Heart right ventricle (tissue), 16 donors: ENCODE results near the gene KRTAP19-8. TPM values are rescaled to one million over a fixed set of nuclear protein-coding genes. Genes with fewer than 3 reads are reported as not detected.

Experiments used
- ATAC-seq, 8 donors: fragments of 200-7000 bp; cut with Tn5 transposase; one replicate each; pipeline ENCODE4 v1.9.1; 2020; ENCODE audit warnings: mild to moderate bottlenecking in 8 of 8, moderate library complexity in 8 of 8, moderate number of reproducible peaks in 1 of 8
- DNase-seq, 2 donors: peaks; one replicate each; pipeline ENCODE4 v3.0.0-alpha.2; 2020
- H3K27ac ChIP-seq, 10 donors: fragments of 200-600 bp; sonication (generic) in 2 of 10; one replicate each; pipeline versions ENCODE4 v1.5.0 to v1.8.0; 2020 to 2022; ENCODE audit warnings: mild to moderate bottlenecking in 3 of 10
- H3K27me3 ChIP-seq, 7 donors: fragments of 200-600 bp; one replicate each; pipeline ENCODE4 v1.8.0; 2021 to 2022; ENCODE audit warnings: mild to moderate bottlenecking in 2 of 7
- H3K36me3 ChIP-seq, 9 donors: fragments of 200-600 bp; sonication (generic) in 1 of 9; one replicate each; pipeline versions ENCODE4 v1.5.0 to v1.8.0; 2020 to 2022; ENCODE audit warnings: mild to moderate bottlenecking in 2 of 9
- H3K4me1 ChIP-seq, 9 donors: fragments of 200-600 bp; sonication (generic) in 1 of 9; one replicate each; pipeline versions ENCODE4 v1.5.0 to v1.8.0; 2020 to 2022; ENCODE audit warnings: mild to moderate bottlenecking in 4 of 9
- H3K4me3 ChIP-seq, 10 donors: fragments of 200-600 bp; sonication (generic) in 2 of 10; one replicate each; pipeline versions ENCODE4 v1.5.0 to v1.8.0; 2020 to 2022; ENCODE audit warnings: mild to moderate bottlenecking in 7 of 10, moderate library complexity in 2 of 10
- H3K9me3 ChIP-seq, 11 donors: fragments of 200-600 bp in 10 of 11; sonication (generic) in 2 of 11; one replicate each; pipeline versions ENCODE4 v1.5.0 to v1.8.0; 2013 to 2022; ENCODE audit warnings: mild to moderate bottlenecking in 2 of 11, control low read depth in 1 of 11, moderate library complexity in 1 of 11
- WGBS, 2 donors: extraction: QIAGEN DNeasy Blood & Tissue Kit; methylation state at CpG; one replicate each; pipeline ENCODE4 v1.1.7; 2013; ENCODE audit warnings: inconsistent platforms in 1 of 2; 5-methylcytosine and 5-hydroxymethylcytosine counted together
- intact Hi-C, 10 donors: fragments of 100-400 bp; cut with DNase I; formaldehyde crosslinking; loops; one replicate each; pipeline versions ENCODE4 v1.11.1 to v1.14.2; 2022
- long read RNA-seq, 3 donors: library from polyadenylated mRNA; unstranded; transcript quantifications; one replicate each; pipeline ENCODE4 v2.0.0, GENCODE V29; 2020 to 2021
- polyA plus RNA-seq, 2 donors: library from polyadenylated mRNA; stranded (reverse); fragments of 200-250 nt; gene quantifications; one replicate each; pipeline ENCODE4 v1.2.3, GENCODE V29; 2013
- total RNA-seq, 10 donors: library from RNA; stranded (reverse); fragmentation: NEBNext Ultra II Directional in 3 of 10; extraction: Animal tissue kit (Norgen Biotek cat#: 25700) in 3 of 10; gene quantifications; one replicate each; pipeline versions ENCODE4 v1.2.1 to v1.2.4, GENCODE V29; 2021 to 2023
- TF ChIP-seq, protein P1 (sequence below), 9 donors: fragments of 200-600 bp; sonication (generic) in 2 of 9; IDR thresholded peaks; one replicate each; pipeline versions ENCODE4 v1.5.0 to v1.8.0; 2021 to 2022; ENCODE audit warnings: antibody characterized with exemption in 9 of 9, mild to moderate bottlenecking in 5 of 9, moderate library complexity in 1 of 9
- donor health status: Arrhythmogenic right ventricular cardiomyopathy.
- donor health status: ischemic (EF 13 %, LVEDD 7.1; RV severe dilation, severe dysfunction).
- donor health status: healthy with polysubstance abuse.
- donor health status: DM: no; HTN: yes; CAD: no.
- donor health status: DM: no; HTN: no; CAD: no.
- donor health status: ischemic (EF 25% LVEDD 6.9; RV normal size, moderate dysfunction).
- donor health status: ischemic (EF 25% LVEDD 5.7; RV mildly dilated, moderate dysfunction).
- donor health status: healthy.
- donor health status: DM: yes; HTN: yes; CAD: no.
- donor health status: Ischemic cardiomyopathy.
- donor health status: ischemic (EF 35%, LVEDD 5.7; RV mildly dilated, moderate dysfunction).
- donor health status: nonischemic (EF 11% LVEDD 7.7; RV severe dilation, severe dysfunction).
- donor health status: DM: yes; HTN: yes; CAD: no.
- donor health status: PGD.
- donor health status: ischemic (EF 29% LVEDD 5.4; RV normal size, mild dysfunction).
- donor health status: nonischemic (EF 23%, LVEDD 6.1; RV moderate dilation, normal function).

Gene KRTAP19-8
- total RNA-seq (not detected), polyA plus RNA-seq (not detected)
- long read RNA-seq, donor 1: 0 reads
- long read RNA-seq, donor 2: 0 reads
- long read RNA-seq, donor 3: 0 reads

DNA sequence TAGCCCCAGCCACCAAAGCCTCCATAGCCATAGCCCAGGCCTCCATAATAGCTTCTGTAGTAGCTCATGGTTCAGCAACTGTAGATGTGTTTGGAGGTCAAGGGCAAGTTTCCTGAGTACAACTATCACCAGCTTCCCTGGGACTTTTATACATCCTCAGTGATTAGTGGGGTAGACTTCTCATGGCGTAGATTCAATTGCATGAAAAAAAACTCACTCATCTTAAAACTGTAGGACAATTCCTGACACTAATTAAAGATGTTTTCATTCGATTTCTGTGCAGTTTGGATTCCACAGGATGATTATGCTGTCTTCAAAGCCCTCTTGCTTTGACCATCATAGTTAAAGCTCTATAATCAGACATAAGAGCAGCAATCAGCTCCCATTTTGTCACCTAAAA lies at the start of gene KRTAP19-8:
TSS of gene KRTAP19-8 (minus strand) at position 101 of the 400 bp plus-strand sequence. CDS start at position 68, 33 bp downstream.
- ATAC-seq: no peak
- DNase-seq: no peak
- H3K27me3 ChIP-seq: peaks cover 0 to 14% (median 0%) of the 10 kb centered on the region in 7 donors
- no peak within 1 kb of the TSS for H3K27ac ChIP-seq
- H3K4me1 ChIP-seq: no peaks in the 10 kb centered on the region
- no peaks in the 10 kb centered on the region for H3K36me3 ChIP-seq
- intact Hi-C loops: no loop called here
- TF ChIP-seq, protein P1, sequence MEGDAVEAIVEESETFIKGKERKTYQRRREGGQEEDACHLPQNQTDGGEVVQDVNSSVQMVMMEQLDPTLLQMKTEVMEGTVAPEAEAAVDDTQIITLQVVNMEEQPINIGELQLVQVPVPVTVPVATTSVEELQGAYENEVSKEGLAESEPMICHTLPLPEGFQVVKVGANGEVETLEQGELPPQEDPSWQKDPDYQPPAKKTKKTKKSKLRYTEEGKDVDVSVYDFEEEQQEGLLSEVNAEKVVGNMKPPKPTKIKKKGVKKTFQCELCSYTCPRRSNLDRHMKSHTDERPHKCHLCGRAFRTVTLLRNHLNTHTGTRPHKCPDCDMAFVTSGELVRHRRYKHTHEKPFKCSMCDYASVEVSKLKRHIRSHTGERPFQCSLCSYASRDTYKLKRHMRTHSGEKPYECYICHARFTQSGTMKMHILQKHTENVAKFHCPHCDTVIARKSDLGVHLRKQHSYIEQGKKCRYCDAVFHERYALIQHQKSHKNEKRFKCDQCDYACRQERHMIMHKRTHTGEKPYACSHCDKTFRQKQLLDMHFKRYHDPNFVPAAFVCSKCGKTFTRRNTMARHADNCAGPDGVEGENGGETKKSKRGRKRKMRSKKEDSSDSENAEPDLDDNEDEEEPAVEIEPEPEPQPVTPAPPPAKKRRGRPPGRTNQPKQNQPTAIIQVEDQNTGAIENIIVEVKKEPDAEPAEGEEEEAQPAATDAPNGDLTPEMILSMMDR (IDR thresholded peaks at IDR 0.05): no peak
- no peak within 1 kb of the TSS for H3K4me3 ChIP-seq
- 57 to 62% methylated on average over 2 of the region's 2 CpGs for WGBS, 2 donors
- peaks cover 0 to 10% (median 0%) of the 10 kb centered on the region in 11 donors for H3K9me3 ChIP-seq

- WGBS, 2 donors: 81 to 84% methylated on average over 34 of the region's 34 CpGs
- Histone ChIP-seq H3K27me3 (peaks cover 0 to 4% (median 0%) of the 10 kb centered on the region in 7 donors), H3K9me3 (peaks cover 0 to 3% (median 0%) of the 10 kb centered on the region in 11 donors), H3K4me3 (no peak overlapping the region), H3K36me3 (no peaks in the 10 kb centered on the region), H3K4me1 (peaks cover 0 to 8% (median 0%) of the 10 kb centered on the region in 9 donors), H3K27ac (no peak overlapping the region)
- TF ChIP-seq, protein P1 (IDR thresholded peaks at IDR 0.05): no peak
- intact Hi-C loops: loop anchor here (2.0 to 10.0 kb wide), 12 partner anchors 253 to 1046 kb away; partner anchors contain the start of genes KRTAP23-1 (in 6 of the 10), KRTAP15-1 (in 4 of the 10), KRTAP27-1 (in 1 of the 10) and KRTAP7-1 (in 1 of the 10)
- ATAC-seq (no peak), DNase-seq (no peak)
These were observed 49.6 kb upstream of the KRTAP19-8 start for GRCh38 chr21:31087639-31088473.

DNA sequence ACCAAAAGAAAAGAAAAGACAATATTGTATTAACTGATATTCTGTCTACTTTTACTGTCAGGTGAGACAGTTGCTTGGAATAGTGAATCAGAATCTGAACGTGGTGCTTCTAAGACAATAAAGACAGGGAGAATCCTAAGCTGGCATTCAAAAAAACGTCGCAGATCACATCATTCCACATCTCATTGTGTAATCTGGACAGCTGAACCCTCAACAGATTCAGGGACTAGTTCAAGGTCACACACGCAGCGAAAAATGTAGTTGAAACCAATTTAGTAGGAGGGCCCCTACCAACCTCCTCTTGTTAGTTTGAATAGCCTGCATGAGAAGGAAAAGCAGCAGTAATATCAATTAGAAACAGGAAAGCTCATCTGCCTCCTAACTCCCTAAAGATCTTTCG lies 46.4 kb upstream of the KRTAP19-8 start:
- ATAC-seq: no peak
- no peaks in the 10 kb centered on the region for H3K9me3 ChIP-seq
- no peaks in the 10 kb centered on the region for H3K36me3 ChIP-seq
- no peak for DNase-seq
- H3K4me3 ChIP-seq: no peak overlapping the region
- H3K27me3 ChIP-seq: peaks cover 0 to 4% (median 0%) of the 10 kb centered on the region in 7 donors
- intact Hi-C loops: loop anchor here (5.0 to 10.0 kb wide), 12 partner anchors 152 to 1042 kb away; partner anchors contain the start of genes KRTAP23-1 (in 6 of the 10), KRTAP15-1 (in 4 of the 10), KRTAP27-1 (in 1 of the 10) and KRTAP7-1 (in 1 of the 10)
- TF ChIP-seq, protein P1 (IDR thresholded peaks at IDR 0.05): no peak
- no peak overlapping the region for H3K27ac ChIP-seq
- peaks cover 0 to 8% (median 0%) of the 10 kb centered on the region in 9 donors for H3K4me1 ChIP-seq
- WGBS, 2 donors: 65 to 78% methylated on average over 6 of the region's 6 CpGs

- Histone ChIP-seq H3K4me1 (no peaks in the 10 kb centered on the region), H3K27me3 (peaks cover 0 to 4% (median 0%) of the 10 kb centered on the region in 7 donors), H3K36me3 (no peaks in the 10 kb centered on the region), H3K27ac (no peak overlapping the region), H3K9me3 (no peaks in the 10 kb centered on the region), H3K4me3 (no peak overlapping the region)
- TF ChIP-seq, protein P1 (IDR thresholded peaks at IDR 0.05): no peak
- no peak for DNase-seq
- 51 to 64% methylated on average over 4 of the region's 4 CpGs for WGBS, 2 donors
- intact Hi-C loops: no loop called here
- ATAC-seq: no peak
These were observed 40.5 kb upstream of the KRTAP19-8 start for GRCh38 chr21:31078796-31079195.
